ENCODE results near the gene RAB30.

The RAB30 gene

DNA sequence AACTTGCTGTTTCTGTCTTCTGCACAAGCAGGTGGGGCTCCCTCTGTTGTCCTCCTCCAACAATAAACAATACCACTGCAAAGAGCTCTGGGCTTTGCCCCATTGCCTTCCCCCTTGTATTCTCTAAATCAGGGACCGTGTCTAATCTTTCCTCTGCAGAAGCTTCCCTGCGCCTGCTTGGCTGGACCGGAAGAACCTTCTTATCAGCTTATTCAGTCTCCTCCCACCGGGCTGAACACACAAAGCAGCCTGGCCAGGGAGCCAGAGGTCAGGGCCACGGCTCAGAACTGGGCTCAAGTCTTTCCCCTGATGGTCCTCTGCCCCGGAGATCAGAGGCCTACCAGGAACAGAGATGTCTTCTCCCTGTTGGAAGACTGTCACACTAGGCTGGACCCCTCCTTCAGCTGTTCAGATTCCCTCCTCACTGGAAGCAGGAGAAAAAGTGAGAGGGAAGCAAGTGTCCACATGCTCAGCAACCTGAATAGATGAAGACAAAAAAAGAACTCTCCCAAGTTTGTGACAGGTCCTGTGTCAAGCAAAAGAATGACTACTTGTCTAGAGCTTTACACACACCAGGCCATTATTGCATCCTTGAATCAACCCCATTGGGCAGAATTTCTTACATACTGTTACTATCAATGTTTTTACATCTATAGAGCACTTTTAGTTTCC is 63.7 kb downstream of the RAB30 start:
- DNase-seq = no peak

DNA sequence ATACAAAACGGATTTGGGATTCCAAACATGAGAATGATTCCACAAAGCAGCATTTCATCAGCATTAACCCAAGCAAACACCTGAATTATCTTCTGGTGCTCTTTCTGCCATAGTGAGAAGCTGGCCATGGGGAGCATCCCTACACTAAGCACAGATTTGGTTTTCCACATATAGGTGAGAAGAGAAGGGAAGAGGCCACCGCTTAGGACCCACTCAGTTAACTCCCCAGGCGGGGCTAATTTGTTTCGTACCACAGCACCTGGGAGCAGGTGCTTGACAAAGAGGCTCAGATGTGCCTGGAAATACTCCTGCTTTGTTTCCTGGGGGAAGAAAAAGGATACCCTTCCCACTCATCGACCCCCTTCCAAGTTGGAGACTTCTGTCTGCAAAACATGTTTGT is 64.2 kb downstream of the RAB30 start:
- DNase-seq = peak; percentile 8 to 24

GRCh38 chr11:83006877-83007330 is 64.8 kb downstream of the RAB30 start:
- DNase-seq = peak; percentile 26 to 47

- DNase-seq = peak in 1 of 2 experiments; percentile 18
Measured at GRCh38 chr11:83004746-83005556, 66.7 kb downstream of the RAB30 start.

- no peak for DNase-seq
Measured at GRCh38 chr11:83002522-83002921, 69.2 kb downstream of the RAB30 start.

GRCh38 chr11:83002053-83002452 is 69.6 kb downstream of the RAB30 start:
- DNase-seq = no peak

- no peak for DNase-seq
Measured at GRCh38 chr11:83000381-83000780, 71.3 kb downstream of the RAB30 start.

- no peak for DNase-seq
Measured at GRCh38 chr11:82999232-82999631, 72.5 kb downstream of the RAB30 start.

DNA sequence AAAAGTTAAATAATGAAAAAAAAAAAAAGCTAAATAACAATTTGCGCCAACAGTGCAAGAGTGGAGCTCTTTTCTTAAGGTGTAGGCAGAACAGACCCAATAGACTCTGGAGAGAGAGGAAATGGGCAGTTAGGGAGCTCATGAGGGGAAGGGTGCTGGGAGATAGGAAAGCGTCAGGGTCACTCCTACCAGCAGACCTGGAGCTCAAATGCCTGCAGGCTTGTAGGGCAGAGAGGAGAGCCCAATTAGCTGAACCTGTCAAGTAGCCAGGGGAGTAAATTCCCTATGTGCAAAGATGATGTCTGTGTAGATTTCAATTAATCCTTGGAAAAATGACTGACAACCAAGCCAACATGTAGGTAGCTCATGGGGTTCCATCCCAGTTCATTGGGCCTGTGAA is 73.0 kb downstream of the RAB30 start:
- DNase-seq = no peak

GRCh38 chr11:82996966-82997606 is 74.6 kb downstream of the RAB30 start:
- peak in 1 of 2 experiments; percentile 26 for DNase-seq

GRCh38 chr11:82995754-82996398 is 75.8 kb downstream of the RAB30 start:
- DNase-seq = no peak

DNA sequence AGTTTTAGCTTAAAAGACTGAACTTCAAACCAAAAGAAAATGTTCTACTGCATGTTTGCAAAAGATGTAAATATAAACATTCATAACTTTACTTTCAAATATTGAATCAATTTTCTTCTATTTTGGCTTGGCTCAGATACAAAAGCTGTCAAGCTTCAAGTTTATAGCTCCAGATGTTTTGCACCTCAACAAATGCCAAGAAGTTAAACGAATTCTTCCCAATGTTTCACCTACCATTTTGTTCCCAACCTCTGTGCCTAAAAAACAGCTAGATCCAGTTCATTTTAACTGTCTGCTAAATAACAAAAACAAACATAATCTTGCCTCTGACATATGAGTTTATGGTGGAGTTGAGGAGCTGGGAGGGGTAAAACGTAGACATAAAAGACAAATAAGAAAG is 76.5 kb downstream of the RAB30 start:
- DNase-seq = no peak

DNA sequence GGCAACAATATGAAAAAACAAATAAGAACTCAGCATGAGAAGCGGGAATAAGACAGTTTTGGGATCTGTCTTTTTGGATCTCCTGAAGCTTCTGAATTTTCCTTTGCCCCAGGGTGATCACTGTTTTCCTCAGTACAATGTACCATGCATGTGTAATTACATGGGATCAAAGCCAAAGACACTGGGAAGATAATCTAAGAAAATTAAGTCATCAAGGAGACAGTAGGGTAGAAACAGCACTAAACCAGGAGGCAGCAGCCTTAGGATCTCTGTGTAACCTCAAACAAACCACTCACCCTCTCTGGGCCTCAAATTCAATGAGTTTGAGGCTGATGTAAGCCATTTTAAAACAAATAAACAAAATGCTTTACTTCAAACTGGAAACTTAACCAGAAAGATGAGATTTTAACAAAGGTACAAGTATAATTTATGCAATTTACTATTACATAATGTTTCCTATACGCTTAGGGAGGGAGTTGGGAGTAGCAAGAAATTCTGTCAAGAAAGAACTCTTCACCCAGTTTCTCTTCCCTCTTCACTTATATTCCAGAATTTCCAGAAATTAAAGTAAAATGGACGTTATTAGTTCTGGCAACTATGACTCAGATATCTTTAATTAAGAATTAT is 77.0 kb downstream of the RAB30 start:
- no peak for DNase-seq

DNA sequence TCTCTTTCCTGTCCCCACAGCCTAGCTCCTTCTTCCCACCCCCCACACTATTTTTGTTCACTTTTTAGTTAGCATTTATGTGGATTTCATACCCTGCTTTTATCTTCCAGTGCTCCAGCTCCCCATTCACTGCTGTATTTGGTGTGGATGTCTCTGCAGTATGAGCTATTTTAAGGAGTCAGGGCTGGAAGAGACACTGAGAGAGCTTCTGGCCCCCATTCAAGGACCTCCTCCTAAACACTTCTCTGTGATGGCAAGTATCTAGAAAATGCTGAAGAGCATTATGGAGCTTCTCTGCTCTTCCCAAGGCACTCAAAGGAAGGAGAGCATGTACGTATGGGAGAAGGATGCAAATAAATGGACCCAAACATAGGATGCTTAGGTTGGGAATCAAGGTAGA is 79.5 kb downstream of the RAB30 start:
- no peak for DNase-seq

DNA sequence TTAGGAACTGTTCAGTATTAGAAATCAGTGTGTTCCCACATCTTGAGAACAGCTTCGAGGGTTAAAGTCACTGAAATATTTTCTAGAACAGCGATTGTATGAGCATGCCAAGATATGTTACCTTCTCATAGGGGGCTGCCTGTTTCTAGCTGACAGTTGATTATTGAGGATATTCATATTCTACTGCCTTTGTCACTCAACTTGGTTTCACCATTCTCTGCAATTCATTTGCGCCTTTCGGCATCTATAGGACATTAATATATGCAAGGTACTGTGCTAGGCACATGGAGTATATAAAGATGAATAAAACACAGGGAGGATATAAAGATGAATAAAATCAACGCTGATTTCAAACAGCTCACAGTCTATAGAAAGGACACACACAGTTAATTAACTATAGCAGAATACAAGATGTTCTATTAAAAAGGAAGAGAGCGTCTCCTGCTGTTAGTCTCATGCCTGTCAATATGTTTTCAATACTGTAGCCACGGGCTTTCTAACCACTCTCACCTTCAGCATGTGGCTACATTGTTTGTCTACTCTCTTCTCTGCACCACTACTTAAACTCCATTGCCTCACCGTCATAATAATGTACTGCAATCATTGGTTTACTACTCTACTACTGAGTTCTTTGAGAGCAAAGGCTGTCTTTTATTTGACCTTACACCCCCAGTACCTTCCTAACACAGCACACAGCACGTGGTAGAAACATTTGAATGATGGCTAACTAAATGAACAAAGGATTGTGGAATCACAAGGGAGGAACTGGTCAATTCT is 81.9 kb downstream of the RAB30 start:
- no peak for DNase-seq

DNA sequence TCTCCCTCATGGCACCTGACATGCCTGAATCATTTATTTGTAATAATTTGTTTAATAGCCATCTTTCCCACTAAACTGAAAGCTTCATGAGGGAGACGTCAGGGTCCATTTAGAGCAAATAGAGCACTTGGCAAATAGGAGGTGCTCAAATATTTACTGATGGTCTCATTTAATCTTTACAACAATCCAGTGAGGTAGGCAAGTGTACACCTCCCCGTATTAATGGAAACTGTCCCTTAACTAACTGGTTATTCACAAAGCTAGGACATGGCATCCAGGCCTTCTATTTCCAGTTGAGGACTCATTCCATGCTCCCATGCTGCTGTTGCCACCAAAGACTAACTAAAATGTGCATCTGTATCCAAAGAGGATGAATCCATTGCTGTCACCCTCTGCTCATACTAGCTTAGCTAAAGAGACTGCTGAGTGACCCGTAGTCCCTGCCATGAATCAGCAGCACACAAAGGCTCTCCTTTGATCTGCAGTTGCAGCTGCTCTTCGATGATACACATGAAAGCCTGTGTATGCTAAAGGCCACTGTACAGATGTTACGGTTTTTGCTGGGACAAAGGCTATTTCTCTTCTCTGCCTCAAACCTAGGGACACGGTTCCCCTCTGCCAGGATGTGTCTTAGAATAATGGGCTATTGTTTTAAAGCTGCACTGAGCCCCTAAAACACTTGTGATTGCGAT is 82.6 kb downstream of the RAB30 start:
- peak; percentile 15 to 55 for DNase-seq

DNA sequence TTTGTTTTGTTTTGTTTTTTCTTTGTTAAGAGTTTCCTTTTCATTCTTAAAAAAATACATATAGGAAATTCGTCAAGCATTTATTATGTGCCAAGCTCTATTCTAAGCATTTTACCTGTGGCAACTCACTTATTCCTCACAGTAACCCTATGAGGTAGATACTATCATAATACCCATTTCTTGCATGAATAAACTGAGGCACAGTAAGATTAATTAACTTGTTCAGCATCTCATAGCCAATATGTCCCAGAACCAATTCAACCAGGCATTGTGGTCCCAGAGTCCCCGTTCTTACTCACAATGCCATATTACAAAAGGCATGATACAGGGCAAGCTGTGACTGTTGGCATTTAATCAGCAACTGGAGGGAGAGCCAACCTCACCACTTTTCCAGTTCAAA is 83.7 kb downstream of the RAB30 start:
- no peak for DNase-seq

DNA sequence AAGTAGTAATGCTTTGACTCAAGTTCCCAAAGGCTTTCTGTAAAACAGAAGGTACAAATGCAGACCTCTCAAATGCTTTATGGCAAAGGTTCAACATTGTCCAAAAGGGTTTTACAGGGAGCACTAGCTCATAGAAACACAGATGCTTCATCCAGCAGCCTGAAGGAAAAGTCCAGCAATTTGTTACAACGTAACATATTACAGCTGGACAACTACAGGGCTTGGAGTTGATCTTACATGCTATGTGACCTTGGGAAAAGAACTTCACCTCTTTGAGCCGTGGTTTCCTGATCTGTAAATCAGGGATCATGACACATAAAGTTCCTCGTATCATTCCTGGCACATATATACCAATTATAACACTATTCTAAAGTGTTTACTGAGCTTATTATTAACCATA is 85.3 kb downstream of the RAB30 start:
- no peak for DNase-seq

DNA sequence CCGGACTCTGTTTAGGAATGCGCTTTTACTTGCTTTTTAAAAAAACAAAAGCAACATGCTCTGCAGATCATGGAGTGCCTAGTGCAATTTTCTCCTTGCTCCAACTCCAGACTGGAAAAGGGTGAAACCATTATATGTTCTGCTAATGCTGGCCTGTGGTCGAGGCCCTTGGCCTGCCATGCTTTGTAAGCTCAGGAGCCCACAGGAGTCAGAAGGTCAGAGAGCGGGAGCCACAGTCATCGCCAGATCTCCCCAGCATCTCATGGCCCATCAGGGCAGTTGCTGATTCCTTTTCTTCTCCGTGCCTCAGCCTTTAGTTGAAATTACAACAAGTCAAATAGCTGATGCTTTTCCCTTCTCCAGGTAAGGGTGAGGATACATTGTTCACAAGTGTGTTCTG is 89.8 kb downstream of the RAB30 start:
- no peak for DNase-seq

DNA sequence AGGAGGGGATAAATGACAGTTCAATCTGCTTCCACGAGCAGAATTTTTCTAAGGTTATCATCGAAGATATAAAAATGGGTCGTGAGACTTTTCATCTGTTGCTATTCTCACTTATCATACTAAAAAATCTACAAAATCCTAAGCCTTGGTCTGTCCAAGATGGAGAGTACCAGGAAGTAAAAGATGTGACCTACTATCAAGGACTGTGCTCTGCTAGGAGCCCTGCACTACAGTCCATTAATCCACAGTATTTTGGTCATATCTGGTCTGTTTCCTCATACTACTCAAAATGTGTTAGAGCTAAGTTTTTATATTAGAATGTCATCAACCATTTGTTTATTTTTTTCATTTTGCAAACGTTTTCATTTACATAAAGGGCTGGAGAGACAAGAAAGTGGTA is 90.8 kb downstream of the RAB30 start:
- DNase-seq = no peak

DNA sequence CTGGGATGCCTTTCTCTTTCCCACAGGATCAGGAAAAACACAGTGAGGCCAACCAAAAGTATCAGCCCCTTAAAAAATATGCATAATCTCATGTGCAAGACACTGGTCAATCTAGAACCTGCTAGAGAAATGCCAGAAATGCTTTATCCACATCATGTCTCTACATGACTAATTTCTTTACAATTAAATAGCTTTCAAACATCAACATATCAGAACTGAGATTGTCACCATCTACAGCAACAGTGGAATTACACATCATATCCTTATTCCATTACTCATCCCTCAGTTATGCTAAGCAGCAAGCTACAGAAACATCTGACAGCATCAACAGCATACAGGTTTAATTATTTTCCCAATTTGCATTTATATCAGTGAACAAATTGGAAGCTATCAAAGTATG is 91.4 kb downstream of the RAB30 start:
- no peak for DNase-seq

Measured in NCI-H1930 (cell line).